ES-I3 (cell line): ENCODE measurements around the gene RDH12.

Source experiments
- H3K36me3 ChIP-seq: 2 replicates; pipeline ENCODE4 v1.6.1; 2013; ENCODE audit warnings: mild to moderate bottlenecking, low read length, control low read depth, moderate library complexity; ENCODE audit not compliant: insufficient read depth
- H3K4me1 ChIP-seq: 2 replicates; pipeline ENCODE4 v1.6.1; 2013; ENCODE audit warnings: mild to moderate bottlenecking, control low read depth, low read length; ENCODE audit not compliant: insufficient read depth
- H3K9ac ChIP-seq: 2 replicates; pipeline ENCODE4 v1.6.1; 2013; ENCODE audit warnings: low read depth, mild to moderate bottlenecking, low read length, moderate library complexity
- H3K9me3 ChIP-seq: 2 replicates; pipeline ENCODE4 v1.6.1; 2013; ENCODE audit warnings: mild to moderate bottlenecking, low read length, moderate library complexity; ENCODE audit not compliant: control insufficient read depth, insufficient read depth

The RDH12 gene

DNA sequence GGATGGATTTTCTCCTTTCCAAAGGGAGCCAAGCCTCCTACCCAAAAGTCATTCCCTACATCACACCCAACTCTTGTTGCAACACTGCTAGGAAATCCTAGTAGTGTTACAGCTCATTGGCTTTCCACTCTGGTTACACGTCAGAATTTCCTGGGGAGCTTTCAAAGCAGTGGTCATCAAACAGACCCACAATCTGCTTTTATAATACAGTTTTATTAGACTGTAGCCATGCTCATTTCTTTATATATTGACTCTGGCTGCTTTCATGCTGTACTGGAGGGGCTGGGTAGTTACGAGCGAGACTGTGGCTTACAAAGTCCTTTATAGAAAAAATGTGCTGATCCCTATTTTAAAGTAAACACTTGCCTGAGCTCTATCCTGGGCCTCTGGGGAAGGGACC is 80.4 kb downstream of the RDH12 start:
- Histone ChIP-seq H3K4me1 (no peaks in the 10 kb centered on the region), H3K9me3 (no peaks in the 10 kb centered on the region), H3K36me3 (peaks cover 33% of the 10 kb centered on the region), H3K9ac (no peak overlapping the region)
